HepG2 (cell line): ENCODE measurements around the gene DDX24. TPM values are rescaled to one million over a fixed set of nuclear protein-coding genes. Genes with fewer than 3 reads are reported as not detected.

Experiments
- CBFB ChIP-seq: sonication (generic); formaldehyde crosslinking; IDR thresholded peaks from 2 replicates; pipeline ENCODE4 v1.4.0; 2020; ENCODE audit warnings: missing genetic modification reagents
- EEA1 ChIP-seq: sonication (generic); formaldehyde crosslinking; IDR thresholded peaks from 2 replicates; pipeline ENCODE4 v1.5.1; 2020; ENCODE audit warnings: mild to moderate bottlenecking, missing genetic modification reagents, borderline replicate concordance
- ELF3 ChIP-seq: IDR thresholded peaks from 2 replicates; pipeline ENCODE4 v1.6.1; 2016; ENCODE audit warnings: missing genetic modification reagents, missing compliant biosample characterization
- FOXP1 ChIP-seq, 2 experiments: fragments of 450-650 bp in 1 of 2; IDR thresholded peaks; 2 replicates each; pipeline ENCODE4 v1.6.1; 2017 to 2018; ENCODE audit warnings: antibody characterized with exemption in 1 of 2
- HES4 ChIP-seq: sonication (generic); formaldehyde crosslinking; IDR thresholded peaks from 2 replicates; pipeline ENCODE4 v1.9.0; 2021; ENCODE audit warnings: mild to moderate bottlenecking, missing genetic modification reagents, borderline replicate concordance
- MEIS2 ChIP-seq: sonication (generic); formaldehyde crosslinking; IDR thresholded peaks from 2 replicates; pipeline ENCODE4 v1.9.0; 2021; ENCODE audit warnings: mild to moderate bottlenecking, missing genetic modification reagents
- MIXL1 ChIP-seq: IDR thresholded peaks from 2 replicates; pipeline ENCODE4 v1.6.1; 2016
- MTA3 ChIP-seq: sonication (generic); formaldehyde crosslinking; IDR thresholded peaks from 2 replicates; pipeline ENCODE4 v1.4.0; 2020; ENCODE audit warnings: missing genetic modification reagents
- SNAI1 ChIP-seq: sonication (generic); formaldehyde crosslinking; IDR thresholded peaks from 2 replicates; pipeline ENCODE4 v1.5.0; 2020; ENCODE audit warnings: mild to moderate bottlenecking, missing genetic modification reagents, borderline replicate concordance
- ZNF142 ChIP-seq: sonication (generic); formaldehyde crosslinking; IDR thresholded peaks from 2 replicates; pipeline ENCODE4 v1.4.0; 2020; ENCODE audit warnings: missing genetic modification reagents
- ZNF44 ChIP-seq: sonication (generic); formaldehyde crosslinking; IDR thresholded peaks from 2 replicates; pipeline ENCODE4 v1.5.1; 2020; ENCODE audit warnings: mild to moderate bottlenecking, missing genetic modification reagents
- polyA plus RNA-seq, 8 experiments: library from polyadenylated mRNA; depleted of rRNA in 3 of 8; stranded (reverse) in 7 of 8; unstranded in 1 of 8; fragments of >200 nt; fragmentation: Illumina TruSeq in 4 of 8; extraction: Trizol in 4 of 8; gene quantifications; 2 replicates each; pipeline versions ENCODE4 v1.2.1 to v1.2.3, GENCODE V29; 2011 to 2016; ENCODE audit warnings: low read depth in 4 of 8, missing spikeins in 1 of 8, mixed read lengths in 1 of 8; ENCODE audit not compliant: insufficient read depth in 1 of 8
- total RNA-seq, 5 experiments: library from RNA; depleted of rRNA; stranded (reverse); fragments of >200 nt; fragmentation: Illumina TruSeq; extraction: Trizol; gene quantifications; 2 replicates each; pipeline ENCODE4 v1.2.3, GENCODE V29; 2016; ENCODE audit warnings: low read depth in 1 of 5
- TF ChIP-seq, protein P1 (sequence below): sonication (generic); formaldehyde crosslinking; IDR thresholded peaks from 2 replicates; pipeline ENCODE4 v1.9.0; 2022; ENCODE audit warnings: missing genetic modification reagents, mild to moderate bottlenecking, borderline replicate concordance
- TF ChIP-seq, protein P2 (sequence below): IDR thresholded peaks from 2 replicates; pipeline ENCODE4 v1.6.1; 2016; ENCODE audit warnings: missing genetic modification reagents, missing compliant biosample characterization
- TF ChIP-seq, protein P3 (sequence below): sonication (generic); formaldehyde crosslinking; IDR thresholded peaks from 2 replicates; pipeline ENCODE4 v1.5.1; 2020; ENCODE audit warnings: mild to moderate bottlenecking, missing genetic modification reagents, moderate library complexity

DDX24 gene
- total and polyA plus RNA-seq, 2 of the 13 experiments (the other 11 are each of a cell fraction or from before 2014, with no cell fraction given), result 67.3 to 149 TPM

DNA sequence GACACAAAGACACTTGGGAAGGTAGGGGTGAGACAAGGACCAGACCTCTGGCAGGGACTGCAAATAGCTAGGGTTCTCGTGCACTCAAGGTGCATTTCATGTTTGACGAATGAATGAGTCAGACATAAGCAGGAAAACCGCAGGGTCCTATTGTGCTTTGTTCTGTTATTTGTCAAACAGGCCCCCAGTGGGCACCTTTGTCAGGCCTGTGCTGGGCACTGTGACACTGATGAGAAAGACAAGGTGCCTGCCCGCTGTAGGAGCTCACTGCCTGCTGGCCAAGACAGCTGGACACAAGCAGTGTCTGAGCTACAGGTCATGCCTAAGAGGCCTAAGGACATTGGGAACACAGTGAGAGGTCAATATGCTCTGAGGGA lies 52.6 kb downstream of the DDX24 start (continued):
- TF ChIP-seq CBFB (CRISPR knock-in tag), result peak; percentile 96
- TF ChIP-seq ZNF44 (CRISPR knock-in tag), result no peak
- peak; percentile 94 for TF ChIP-seq ZNF142 (CRISPR knock-in tag)
- TF ChIP-seq MEIS2 (CRISPR knock-in tag), result 0 out of 2 replicates have a peak, but pooled peaks have one; percentile 27
- TF ChIP-seq, protein P1, sequence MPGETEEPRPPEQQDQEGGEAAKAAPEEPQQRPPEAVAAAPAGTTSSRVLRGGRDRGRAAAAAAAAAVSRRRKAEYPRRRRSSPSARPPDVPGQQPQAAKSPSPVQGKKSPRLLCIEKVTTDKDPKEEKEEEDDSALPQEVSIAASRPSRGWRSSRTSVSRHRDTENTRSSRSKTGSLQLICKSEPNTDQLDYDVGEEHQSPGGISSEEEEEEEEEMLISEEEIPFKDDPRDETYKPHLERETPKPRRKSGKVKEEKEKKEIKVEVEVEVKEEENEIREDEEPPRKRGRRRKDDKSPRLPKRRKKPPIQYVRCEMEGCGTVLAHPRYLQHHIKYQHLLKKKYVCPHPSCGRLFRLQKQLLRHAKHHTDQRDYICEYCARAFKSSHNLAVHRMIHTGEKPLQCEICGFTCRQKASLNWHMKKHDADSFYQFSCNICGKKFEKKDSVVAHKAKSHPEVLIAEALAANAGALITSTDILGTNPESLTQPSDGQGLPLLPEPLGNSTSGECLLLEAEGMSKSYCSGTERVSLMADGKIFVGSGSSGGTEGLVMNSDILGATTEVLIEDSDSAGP (CRISPR knock-in tag), result no peak
- TF ChIP-seq, protein P2, sequence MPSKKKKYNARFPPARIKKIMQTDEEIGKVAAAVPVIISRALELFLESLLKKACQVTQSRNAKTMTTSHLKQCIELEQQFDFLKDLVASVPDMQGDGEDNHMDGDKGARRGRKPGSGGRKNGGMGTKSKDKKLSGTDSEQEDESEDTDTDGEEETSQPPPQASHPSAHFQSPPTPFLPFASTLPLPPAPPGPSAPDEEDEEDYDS (CRISPR knock-in tag), result 0 out of 2 replicates have a peak, but pooled peaks have one; percentile 21
- no peak for TF ChIP-seq MIXL1
- TF ChIP-seq, protein P3, sequence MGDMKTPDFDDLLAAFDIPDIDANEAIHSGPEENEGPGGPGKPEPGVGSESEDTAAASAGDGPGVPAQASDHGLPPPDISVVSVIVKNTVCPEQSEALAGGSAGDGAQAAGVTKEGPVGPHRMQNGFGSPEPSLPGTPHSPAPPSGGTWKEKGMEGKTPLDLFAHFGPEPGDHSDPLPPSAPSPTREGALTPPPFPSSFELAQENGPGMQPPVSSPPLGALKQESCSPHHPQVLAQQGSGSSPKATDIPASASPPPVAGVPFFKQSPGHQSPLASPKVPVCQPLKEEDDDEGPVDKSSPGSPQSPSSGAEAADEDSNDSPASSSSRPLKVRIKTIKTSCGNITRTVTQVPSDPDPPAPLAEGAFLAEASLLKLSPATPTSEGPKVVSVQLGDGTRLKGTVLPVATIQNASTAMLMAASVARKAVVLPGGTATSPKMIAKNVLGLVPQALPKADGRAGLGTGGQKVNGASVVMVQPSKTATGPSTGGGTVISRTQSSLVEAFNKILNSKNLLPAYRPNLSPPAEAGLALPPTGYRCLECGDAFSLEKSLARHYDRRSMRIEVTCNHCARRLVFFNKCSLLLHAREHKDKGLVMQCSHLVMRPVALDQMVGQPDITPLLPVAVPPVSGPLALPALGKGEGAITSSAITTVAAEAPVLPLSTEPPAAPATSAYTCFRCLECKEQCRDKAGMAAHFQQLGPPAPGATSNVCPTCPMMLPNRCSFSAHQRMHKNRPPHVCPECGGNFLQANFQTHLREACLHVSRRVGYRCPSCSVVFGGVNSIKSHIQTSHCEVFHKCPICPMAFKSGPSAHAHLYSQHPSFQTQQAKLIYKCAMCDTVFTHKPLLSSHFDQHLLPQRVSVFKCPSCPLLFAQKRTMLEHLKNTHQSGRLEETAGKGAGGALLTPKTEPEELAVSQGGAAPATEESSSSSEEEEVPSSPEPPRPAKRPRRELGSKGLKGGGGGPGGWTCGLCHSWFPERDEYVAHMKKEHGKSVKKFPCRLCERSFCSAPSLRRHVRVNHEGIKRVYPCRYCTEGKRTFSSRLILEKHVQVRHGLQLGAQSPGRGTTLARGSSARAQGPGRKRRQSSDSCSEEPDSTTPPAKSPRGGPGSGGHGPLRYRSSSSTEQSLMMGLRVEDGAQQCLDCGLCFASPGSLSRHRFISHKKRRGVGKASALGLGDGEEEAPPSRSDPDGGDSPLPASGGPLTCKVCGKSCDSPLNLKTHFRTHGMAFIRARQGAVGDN (CRISPR knock-in tag), result peak; percentile 40
- no peak for TF ChIP-seq HES4 (CRISPR knock-in tag)
- TF ChIP-seq ELF3 (CRISPR knock-in tag), result peak; percentile 76
- TF ChIP-seq EEA1 (CRISPR knock-in tag), result no peak
- no peak for TF ChIP-seq MTA3
- TF ChIP-seq FOXP1 (IDR thresholded peaks at IDR 0.05), result no peak
- peak; percentile 47 for TF ChIP-seq FOXP1 (CRISPR knock-in tag; IDR thresholded peaks at IDR 0.05)
- no peak for TF ChIP-seq SNAI1 (CRISPR knock-in tag)
